IMR-90 (cell line): Measurements from ENCODE around the gene SH3BP5. TPM values are rescaled to one million over a fixed set of nuclear protein-coding genes. Genes with fewer than 3 reads are reported as not detected.

Source experiments
- ATAC-seq: fragments of 200-7000 bp; cut with Tn5 transposase; 2 replicates; pipeline ENCODE4 v1.9.1; 2020; ENCODE audit warnings: low read depth, mild to moderate bottlenecking, moderate library complexity
- BruUV-seq: library from RNA; stranded (reverse); fragments of 400-500 nt; replicated peaks from 2 replicates; lab custom pipeline; 2021; lab: Mats Ljungman, UMichigan
- CTCF ChIA-PET: fragments of 300-600 bp; formaldehyde crosslinking; extraction: SDS; loops from one replicate; lab custom pipeline; 2021; ENCODE audit warnings: antibody characterized with exemption; lab: Yijun Ruan, JAX
- POLR2A ChIA-PET: fragments of 300-600 bp; sonication (Branson Sonifier 250); formaldehyde crosslinking; loops from one replicate; lab custom pipeline; 2022; ENCODE audit warnings: antibody characterized with exemption; ENCODE audit not compliant: unreplicated experiment; lab: Charles Lee
- DNase-seq: peaks from one replicate; pipeline ENCODE4 v3.0.0; 2013
- H2AFZ ChIP-seq: replicated peaks from 2 replicates; pipeline ENCODE3; 2013; ENCODE audit warnings: low read length, mild to moderate bottlenecking; ENCODE audit not compliant: poor library complexity
- H2AK5ac ChIP-seq: 2 replicates; pipeline ENCODE4 v1.6.1; 2013; ENCODE audit warnings: low read depth, low read length, inconsistent platforms
- H2AK9ac ChIP-seq: replicated peaks from 2 replicates; pipeline ENCODE3; 2013; ENCODE audit warnings: mild to moderate bottlenecking, low read depth, low read length, moderate library complexity; ENCODE audit not compliant: poor library complexity
- H2BK120ac ChIP-seq: 2 replicates; pipeline ENCODE4 v1.6.1; 2013; ENCODE audit warnings: low read depth, low read length, inconsistent platforms
- H2BK15ac ChIP-seq: 3 replicates; pipeline ENCODE4 v1.6.1; 2013; ENCODE audit warnings: low read depth, low read length, inconsistent platforms
- H2BK20ac ChIP-seq: 2 replicates; pipeline ENCODE4 v1.6.1; 2013; ENCODE audit warnings: low read depth, mild to moderate bottlenecking, inconsistent platforms, low read length, moderate library complexity
- H2BK5ac ChIP-seq: 2 replicates; pipeline ENCODE4 v1.6.1; 2013; ENCODE audit warnings: mild to moderate bottlenecking, low read depth, low read length, inconsistent platforms; ENCODE audit not compliant: poor library complexity, severe bottlenecking
- H3K14ac ChIP-seq: replicated peaks from 2 replicates; pipeline ENCODE4 v1.6.1; 2013; ENCODE audit warnings: low read depth, low read length, inconsistent platforms
- H3K18ac ChIP-seq: 2 replicates; pipeline ENCODE4 v1.6.1; 2013; ENCODE audit warnings: low read depth, low read length, control low read depth
- H3K23ac ChIP-seq: 2 replicates; pipeline ENCODE4 v1.6.1; 2013; ENCODE audit warnings: low read depth, low read length, inconsistent platforms
- H3K27ac ChIP-seq: 2 replicates; pipeline ENCODE4 v1.5.1; 2013; ENCODE audit warnings: mild to moderate bottlenecking, control low read depth, low read length; ENCODE audit not compliant: insufficient read depth
- H3K27me3 ChIP-seq: 2 replicates; pipeline ENCODE4 v1.6.1; 2013; ENCODE audit warnings: low read length; ENCODE audit not compliant: control insufficient read depth, insufficient read depth
- H3K36me3 ChIP-seq: 2 replicates; pipeline ENCODE4 v1.6.1; 2013; ENCODE audit warnings: low read length, mixed read lengths; ENCODE audit not compliant: control insufficient read depth, insufficient read depth
- H3K4ac ChIP-seq: 2 replicates; pipeline ENCODE4 v1.6.1; 2013; ENCODE audit warnings: low read depth, low read length, inconsistent platforms
- H3K4me1 ChIP-seq: 2 replicates; pipeline ENCODE4 v1.6.1; 2013; ENCODE audit warnings: low read length, mixed read lengths; ENCODE audit not compliant: control insufficient read depth, insufficient read depth
- H3K4me2 ChIP-seq: 2 replicates; pipeline ENCODE4 v1.6.1; 2013; ENCODE audit warnings: low read depth, mild to moderate bottlenecking, control low read depth, low read length, moderate library complexity
- H3K4me3 ChIP-seq: 2 replicates; pipeline ENCODE4 v1.5.1; 2013; ENCODE audit warnings: low read depth, mild to moderate bottlenecking, control low read depth, low read length, moderate library complexity; ENCODE audit not compliant: insufficient read depth
- H3K56ac ChIP-seq: 2 replicates; pipeline ENCODE4 v1.6.1; 2013; ENCODE audit warnings: low read length, inconsistent platforms; ENCODE audit not compliant: insufficient read depth; ENCODE audit errors: extremely low read depth
- H3K79me1 ChIP-seq, 2 experiments: 2 replicates each; pipeline ENCODE4 v1.6.1; 2013; ENCODE audit warnings: low read length in 2 of 2, inconsistent platforms in 1 of 2, low read depth in 1 of 2
- H3K9ac ChIP-seq: 2 replicates; pipeline ENCODE4 v1.6.1; 2013; ENCODE audit warnings: low read depth, low read length, control low read depth
- H3K9me1 ChIP-seq: 2 replicates; pipeline ENCODE4 v1.6.1; 2013; ENCODE audit warnings: low read length, inconsistent platforms; ENCODE audit not compliant: insufficient read depth
- H3K9me3 ChIP-seq: 2 replicates; pipeline ENCODE4 v1.6.1; 2013; ENCODE audit warnings: low read length; ENCODE audit not compliant: control insufficient read depth, insufficient read depth
- H4K20me1 ChIP-seq: 2 replicates; pipeline ENCODE4 v1.6.1; 2013; ENCODE audit warnings: low read length, inconsistent platforms; ENCODE audit not compliant: insufficient read depth
- H4K5ac ChIP-seq: 2 replicates; pipeline ENCODE4 v1.6.1; 2013; ENCODE audit warnings: mild to moderate bottlenecking, low read depth, low read length, control low read depth
- H4K8ac ChIP-seq, 2 experiments: 2 replicates each; pipeline ENCODE4 v1.6.1; 2013; ENCODE audit warnings: low read depth in 2 of 2, low read length in 2 of 2, control low read depth in 1 of 2, inconsistent platforms in 1 of 2
- H4K91ac ChIP-seq: 2 replicates; pipeline ENCODE4 v1.6.1; 2013; ENCODE audit warnings: low read depth, low read length, inconsistent platforms; ENCODE audit not compliant: insufficient read depth
- NFE2L2 ChIP-seq: fragments of 150-350 bp; IDR thresholded peaks from 2 replicates; pipeline ENCODE4 v1.6.1; 2016; ENCODE audit warnings: low read depth, mild to moderate bottlenecking, low read length
- WGBS, 2 experiments: methylation state at CpG; one replicate each; pipeline versions ENCODE4 v1.1.5 to v1.1.7; 2013; ENCODE audit warnings: missing lambda C conversion rate in 2 of 2; ENCODE audit not compliant: insufficient read length in 1 of 2; ENCODE audit errors: extremely low coverage in 2 of 2; 5-methylcytosine and 5-hydroxymethylcytosine counted together
- dilution Hi-C: fragments of 300-500 bp; cut with HindIII; formaldehyde crosslinking; loops from one replicate; pipeline ENCODE4 v1.14.3; 2018; ENCODE audit warnings: low sequenced_read_pairs; ENCODE audit not compliant: unreplicated experiment
- in situ Hi-C: fragments of 300-500 bp; cut with MboI; formaldehyde crosslinking; loops from 3 replicates; pipeline ENCODE4 v1.14.3; 2019; ENCODE audit warnings: low sequenced_read_pairs, inconsistent platforms, mixed read lengths
- intact Hi-C: fragments of 100-400 bp; cut with micrococcal nuclease; formaldehyde crosslinking; loops from 2 replicates; pipeline ENCODE4 v1.10.0; 2022
- polyA plus RNA-seq, 3 experiments: library from polyadenylated mRNA; depleted of rRNA; stranded (reverse); fragments of >200 nt; gene quantifications; 2 replicates each; pipeline ENCODE4 v1.2.3, GENCODE V29; 2012; ENCODE audit warnings: low replicate concordance in 1 of 3
- total RNA-seq: library from RNA; depleted of rRNA; stranded (reverse); fragments of >200 nt; gene quantifications from 2 replicates; pipeline ENCODE4 v1.2.3, GENCODE V29; 2012
- TF ChIP-seq, protein P1 (sequence below): fragments of 150-350 bp; IDR thresholded peaks from 2 replicates; pipeline ENCODE4 v1.6.1; 2016; ENCODE audit warnings: low read depth, mild to moderate bottlenecking, low read length, moderate library complexity, borderline replicate concordance

Gene SH3BP5
- total and polyA plus RNA-seq, 2 of the 4 experiments (the other 2 are of a cell fraction) = 14.0 to 23.5 TPM

DNA sequence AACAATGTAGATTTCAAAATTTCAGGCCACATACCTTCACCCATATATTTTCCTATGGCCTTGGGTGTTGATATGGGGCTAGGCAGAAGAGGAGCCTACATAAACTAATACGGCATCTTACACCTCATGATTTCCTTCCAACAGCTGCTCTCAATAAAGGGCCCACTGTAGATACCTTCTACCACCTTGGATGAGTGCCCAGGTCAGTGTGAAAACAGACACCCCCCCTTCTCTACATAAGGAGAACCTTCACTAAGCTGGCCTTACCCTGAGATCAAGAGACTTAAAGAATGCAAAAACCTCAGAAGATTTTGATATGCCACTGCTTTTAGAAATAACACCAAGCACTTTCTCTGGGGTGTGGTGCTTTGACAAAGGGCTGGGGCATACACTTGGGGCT is 42.7 kb downstream of the SH3BP5 start:
- no peak overlapping the region for H3K4ac ChIP-seq
- peaks cover 0 to 3% of the 10 kb centered on the region in 2 experiments; a peak in 1 of 4 replicates for H3K79me1 ChIP-seq
- no TSS peak for BruUV-seq
- H2AK5ac ChIP-seq = no peak overlapping the region
- H2BK5ac ChIP-seq = no peak overlapping the region
- TF ChIP-seq, protein P1, sequence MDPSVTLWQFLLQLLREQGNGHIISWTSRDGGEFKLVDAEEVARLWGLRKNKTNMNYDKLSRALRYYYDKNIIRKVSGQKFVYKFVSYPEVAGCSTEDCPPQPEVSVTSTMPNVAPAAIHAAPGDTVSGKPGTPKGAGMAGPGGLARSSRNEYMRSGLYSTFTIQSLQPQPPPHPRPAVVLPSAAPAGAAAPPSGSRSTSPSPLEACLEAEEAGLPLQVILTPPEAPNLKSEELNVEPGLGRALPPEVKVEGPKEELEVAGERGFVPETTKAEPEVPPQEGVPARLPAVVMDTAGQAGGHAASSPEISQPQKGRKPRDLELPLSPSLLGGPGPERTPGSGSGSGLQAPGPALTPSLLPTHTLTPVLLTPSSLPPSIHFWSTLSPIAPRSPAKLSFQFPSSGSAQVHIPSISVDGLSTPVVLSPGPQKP = no peak
- no peak for TF ChIP-seq NFE2L2
- H2BK120ac ChIP-seq = no peak overlapping the region
- ATAC-seq (no peak), DNase-seq (no peak)
- H4K91ac ChIP-seq = no peak overlapping the region
- dilution Hi-C loops (no loop called here), intact Hi-C loops (no loop called here), in situ Hi-C loops (no loop called here)
- H3K56ac ChIP-seq = no peak overlapping the region
- no peak overlapping the region for H3K27ac ChIP-seq
- H2AFZ ChIP-seq = no peak overlapping the region
- H4K5ac ChIP-seq = no peak overlapping the region
- WGBS, 2 experiments = no CpG with 5 or more reads among the region's 1 CpG
- H3K9me3 ChIP-seq = no peaks in the 10 kb centered on the region
- H3K4me2 ChIP-seq = no peak overlapping the region
- no peaks in the 10 kb centered on the region for H4K20me1 ChIP-seq
- no peak overlapping the region for H3K18ac ChIP-seq
- H3K4me3 ChIP-seq = no peak overlapping the region
- H3K23ac ChIP-seq = no peak overlapping the region
- no peak overlapping the region for H3K14ac ChIP-seq
- H3K27me3 ChIP-seq = no peaks in the 10 kb centered on the region
- H3K9me1 ChIP-seq = no peaks in the 10 kb centered on the region
- no peak overlapping the region for H2AK9ac ChIP-seq
- H2BK15ac ChIP-seq = no peak overlapping the region
- no peak overlapping the region for H4K8ac ChIP-seq
- H3K9ac ChIP-seq = no peak overlapping the region
- POLR2A ChIA-PET = no interaction called here
- H3K36me3 ChIP-seq = no peaks in the 10 kb centered on the region
- H2BK20ac ChIP-seq = no peak overlapping the region
- peaks cover 9% of the 10 kb centered on the region for H3K4me1 ChIP-seq
- CTCF ChIA-PET = no interaction called here
